Activated T-helper 9 cell treated with anti-CD3 and anti-CD28 coated beads, Interleukin-2, amount 50 U/mL, for 16 hours (primary cell): ENCODE measurements around the gene TLR9.

Source experiments
- DNase-seq: peaks from one replicate; pipeline ENCODE4 v3.0.0-alpha.2; 2020; ENCODE audit warnings: low read depth

Gene TLR9

GRCh38 chr3:52232279-52233107 lies 7.0 kb upstream of the TLR9 start:
- no peak for DNase-seq

- peak; percentile 85 for DNase-seq
Observed at GRCh38 chr3:52231502-52232278, 6.2 kb upstream of the TLR9 start.

- DNase-seq = no peak
Observed at GRCh38 chr3:52230889-52231499, 5.5 kb upstream of the TLR9 start.

- no peak for DNase-seq
Observed at GRCh38 chr3:52230461-52230860, 5.0 kb upstream of the TLR9 start.

GRCh38 chr3:52229656-52230055 lies 4.2 kb upstream of the TLR9 start:
- DNase-seq = no peak

GRCh38 chr3:52228751-52229291 lies 3.4 kb upstream of the TLR9 start:
- DNase-seq = no peak

- DNase-seq = no peak
Observed at GRCh38 chr3:52228266-52228665, 2.8 kb upstream of the TLR9 start.

GRCh38 chr3:52227766-52228165 lies 2.3 kb upstream of the TLR9 start:
- no peak for DNase-seq

- no peak for DNase-seq
Observed at GRCh38 chr3:52227117-52227516, 1.7 kb upstream of the TLR9 start.

GRCh38 chr3:52226229-52226817 lies 878 bp upstream of the TLR9 start:
- DNase-seq = no peak

- no peak for DNase-seq
Observed at GRCh38 chr3:52223449-52224408, 1.7 kb downstream of the TLR9 start.

GRCh38 chr3:52222319-52223221 lies 2.9 kb downstream of the TLR9 start:
- DNase-seq = no peak

- no peak for DNase-seq
Observed at GRCh38 chr3:52221563-52222318, 3.7 kb downstream of the TLR9 start.

- no peak for DNase-seq
Observed at GRCh38 chr3:52221141-52221562, 4.3 kb downstream of the TLR9 start.

- DNase-seq = peak; percentile 83
Observed at GRCh38 chr3:52220380-52221026, 4.9 kb downstream of the TLR9 start.

- DNase-seq = no peak
Observed at GRCh38 chr3:52218937-52219650, 6.4 kb downstream of the TLR9 start.

GRCh38 chr3:52218454-52218853 lies 7.0 kb downstream of the TLR9 start:
- DNase-seq = no peak

GRCh38 chr3:52218026-52218425 lies 7.4 kb downstream of the TLR9 start:
- DNase-seq = no peak
